GM23338 (cell line): ENCODE data around the gene VEGFC. TPM values are rescaled to one million over a fixed set of nuclear protein-coding genes. Genes with fewer than 3 reads are reported as not detected.

Source experiments
- ATAC-seq: fragments of 200-7000 bp; cut with Tn5 transposase; 3 replicates; pipeline ENCODE4 v1.9.1; 2020
- DNase-seq: peaks from one replicate; pipeline ENCODE4 v3.0.0-alpha.2; 2015; ENCODE audit warnings: low spot score
- H2AFZ ChIP-seq: fragments of 200-600 bp; sonication (generic); 2 replicates; pipeline ENCODE4 v1.8.0; 2016; ENCODE audit warnings: antibody characterized with exemption, mild to moderate bottlenecking, moderate library complexity
- H3F3A ChIP-seq: fragments of 200-600 bp; sonication (generic); replicated peaks from 2 replicates; pipeline ENCODE4 v1.8.0; 2017; ENCODE audit warnings: antibody characterized with exemption, mixed run types, low read depth
- H3K27ac ChIP-seq: fragments of 200-600 bp; sonication (generic); 2 replicates; pipeline ENCODE4 v1.6.1; 2016; ENCODE audit warnings: low read depth
- H3K27me3 ChIP-seq: fragments of 200-600 bp; sonication (generic); 2 replicates; pipeline ENCODE4 v1.8.0; 2016; ENCODE audit warnings: mild to moderate bottlenecking, mixed run types, moderate library complexity; ENCODE audit not compliant: insufficient read depth
- H3K36me3 ChIP-seq: fragments of 200-600 bp; sonication (generic); 2 replicates; pipeline ENCODE4 v1.8.0; 2016; ENCODE audit warnings: mild to moderate bottlenecking; ENCODE audit not compliant: insufficient read depth
- H3K4me1 ChIP-seq: fragments of 200-600 bp; sonication (generic); 2 replicates; pipeline ENCODE4 v1.8.0; 2016; ENCODE audit warnings: mild to moderate bottlenecking, moderate library complexity; ENCODE audit not compliant: insufficient read depth
- H3K4me2 ChIP-seq: fragments of 200-600 bp; sonication (generic); 2 replicates; pipeline ENCODE4 v1.7.1; 2017; ENCODE audit warnings: mixed run types
- H3K4me3 ChIP-seq: fragments of 200-600 bp; sonication (generic); 2 replicates; pipeline ENCODE4 v1.6.1; 2016; ENCODE audit warnings: mixed run types
- H3K79me2 ChIP-seq: fragments of 200-600 bp; sonication (generic); replicated peaks from 2 replicates; pipeline ENCODE4 v1.8.0; 2017; ENCODE audit warnings: mild to moderate bottlenecking; ENCODE audit not compliant: insufficient read depth
- H3K9me2 ChIP-seq: fragments of 200-600 bp; sonication (generic); 2 replicates; pipeline ENCODE4 v1.8.0; 2017; ENCODE audit not compliant: insufficient read depth
- H4K20me1 ChIP-seq: fragments of 200-600 bp; sonication (generic); replicated peaks from 2 replicates; pipeline ENCODE4 v1.8.0; 2017; ENCODE audit warnings: mild to moderate bottlenecking; ENCODE audit not compliant: insufficient read depth
- H3K27ac Mint-ChIP-seq: 2 replicates; pipeline ENCODE4 v1.8.0; 2020; ENCODE audit warnings: inconsistent platforms, mild to moderate bottlenecking, moderate library complexity, mixed read lengths
- H3K27me3 Mint-ChIP-seq: 3 replicates; pipeline ENCODE4 v1.8.0; 2022; ENCODE audit warnings: low read depth, mild to moderate bottlenecking, moderate library complexity, mixed read lengths, inconsistent platforms; ENCODE audit not compliant: insufficient read depth, poor library complexity
- H3K36me3 Mint-ChIP-seq: 3 replicates; pipeline ENCODE4 v1.8.0; 2021; ENCODE audit warnings: low read depth, mild to moderate bottlenecking, inconsistent platforms, moderate library complexity, mixed read lengths
- H3K4me1 Mint-ChIP-seq: 3 replicates; pipeline ENCODE4 v1.8.0; 2020; ENCODE audit warnings: mild to moderate bottlenecking, inconsistent platforms, mixed read lengths
- H3K4me3 Mint-ChIP-seq: 3 replicates; pipeline ENCODE4 v1.8.0; 2021; ENCODE audit warnings: moderate library complexity, mild to moderate bottlenecking, inconsistent platforms, mixed read lengths
- H3K9me3 Mint-ChIP-seq: 3 replicates; pipeline ENCODE4 v1.8.0; 2020; ENCODE audit warnings: moderate library complexity, mild to moderate bottlenecking, inconsistent platforms, mixed read lengths
- CREB1 ChIP-seq: fragments of 250-450 bp; sonication (Bioruptor Pico); IDR thresholded peaks from 2 replicates; pipeline ENCODE4 v1.5.0; 2020; ENCODE audit warnings: low read depth, mild to moderate bottlenecking, moderate library complexity
- NANOG ChIP-seq: IDR thresholded peaks from 2 replicates; pipeline ENCODE4 v1.6.1; 2016; ENCODE audit warnings: antibody characterized with exemption, borderline replicate concordance
- ZNF114 ChIP-seq: fragments of 250-450 bp; sonication (Bioruptor Pico); IDR thresholded peaks from 2 replicates; pipeline ENCODE4 v1.5.0; 2020; ENCODE audit warnings: mild to moderate bottlenecking, moderate library complexity
- polyA plus RNA-seq: library from polyadenylated mRNA; unstranded; fragments of >200 nt; fragmentation: Nextera tagmentation; extraction: Ambion mirVana; gene quantifications from 2 replicates; pipeline ENCODE4 v1.2.1, GENCODE V29; 2016
- total RNA-seq: library from RNA; depleted of rRNA; stranded (reverse); fragments of >200 nt; shearing (Covaris generic); gene quantifications from 2 replicates; pipeline ENCODE4 v1.2.3, GENCODE V29; 2014
- TF ChIP-seq, protein P1 (sequence below): fragments of 250-450 bp; sonication (Bioruptor Pico); IDR thresholded peaks from 2 replicates; pipeline ENCODE4 v1.5.0; 2020; ENCODE audit warnings: mild to moderate bottlenecking, moderate library complexity
- TF ChIP-seq, protein P2 (sequence below), 2 experiments: fragments of 200-600 bp in 1 of 2; sonication (generic) in 1 of 2; conservative IDR thresholded peaks; 2 replicates each; pipeline versions ENCODE4 v1.5.1 to v1.6.1; 2016 to 2017; ENCODE audit warnings: antibody characterized with exemption in 2 of 2, low read depth in 2 of 2, mild to moderate bottlenecking in 2 of 2, moderate library complexity in 1 of 2

VEGFC gene
- total and polyA plus RNA-seq, 2 experiments from 2014 or later = 0.87 to 1.1 TPM

DNA sequence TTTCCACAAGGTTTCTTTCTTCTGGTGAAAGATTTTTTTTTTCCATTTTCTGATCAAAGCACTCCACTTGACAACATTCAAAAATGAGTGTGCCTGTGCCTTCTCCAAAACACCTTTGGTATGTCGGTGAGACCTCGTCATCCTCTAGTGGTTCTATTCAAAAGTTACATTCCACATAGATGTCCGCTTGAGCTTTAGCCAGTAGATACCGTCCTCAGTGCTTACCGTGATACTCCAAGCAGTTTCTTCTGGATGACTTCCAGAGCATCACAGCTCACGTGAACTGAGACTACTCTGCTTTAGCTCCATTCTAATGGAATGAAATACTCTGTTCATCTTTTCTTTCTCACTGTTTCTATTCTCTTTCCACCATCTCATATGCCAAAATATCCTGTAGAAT lies 38.2 kb upstream of the VEGFC start (continued):
- TF ChIP-seq, protein P1, sequence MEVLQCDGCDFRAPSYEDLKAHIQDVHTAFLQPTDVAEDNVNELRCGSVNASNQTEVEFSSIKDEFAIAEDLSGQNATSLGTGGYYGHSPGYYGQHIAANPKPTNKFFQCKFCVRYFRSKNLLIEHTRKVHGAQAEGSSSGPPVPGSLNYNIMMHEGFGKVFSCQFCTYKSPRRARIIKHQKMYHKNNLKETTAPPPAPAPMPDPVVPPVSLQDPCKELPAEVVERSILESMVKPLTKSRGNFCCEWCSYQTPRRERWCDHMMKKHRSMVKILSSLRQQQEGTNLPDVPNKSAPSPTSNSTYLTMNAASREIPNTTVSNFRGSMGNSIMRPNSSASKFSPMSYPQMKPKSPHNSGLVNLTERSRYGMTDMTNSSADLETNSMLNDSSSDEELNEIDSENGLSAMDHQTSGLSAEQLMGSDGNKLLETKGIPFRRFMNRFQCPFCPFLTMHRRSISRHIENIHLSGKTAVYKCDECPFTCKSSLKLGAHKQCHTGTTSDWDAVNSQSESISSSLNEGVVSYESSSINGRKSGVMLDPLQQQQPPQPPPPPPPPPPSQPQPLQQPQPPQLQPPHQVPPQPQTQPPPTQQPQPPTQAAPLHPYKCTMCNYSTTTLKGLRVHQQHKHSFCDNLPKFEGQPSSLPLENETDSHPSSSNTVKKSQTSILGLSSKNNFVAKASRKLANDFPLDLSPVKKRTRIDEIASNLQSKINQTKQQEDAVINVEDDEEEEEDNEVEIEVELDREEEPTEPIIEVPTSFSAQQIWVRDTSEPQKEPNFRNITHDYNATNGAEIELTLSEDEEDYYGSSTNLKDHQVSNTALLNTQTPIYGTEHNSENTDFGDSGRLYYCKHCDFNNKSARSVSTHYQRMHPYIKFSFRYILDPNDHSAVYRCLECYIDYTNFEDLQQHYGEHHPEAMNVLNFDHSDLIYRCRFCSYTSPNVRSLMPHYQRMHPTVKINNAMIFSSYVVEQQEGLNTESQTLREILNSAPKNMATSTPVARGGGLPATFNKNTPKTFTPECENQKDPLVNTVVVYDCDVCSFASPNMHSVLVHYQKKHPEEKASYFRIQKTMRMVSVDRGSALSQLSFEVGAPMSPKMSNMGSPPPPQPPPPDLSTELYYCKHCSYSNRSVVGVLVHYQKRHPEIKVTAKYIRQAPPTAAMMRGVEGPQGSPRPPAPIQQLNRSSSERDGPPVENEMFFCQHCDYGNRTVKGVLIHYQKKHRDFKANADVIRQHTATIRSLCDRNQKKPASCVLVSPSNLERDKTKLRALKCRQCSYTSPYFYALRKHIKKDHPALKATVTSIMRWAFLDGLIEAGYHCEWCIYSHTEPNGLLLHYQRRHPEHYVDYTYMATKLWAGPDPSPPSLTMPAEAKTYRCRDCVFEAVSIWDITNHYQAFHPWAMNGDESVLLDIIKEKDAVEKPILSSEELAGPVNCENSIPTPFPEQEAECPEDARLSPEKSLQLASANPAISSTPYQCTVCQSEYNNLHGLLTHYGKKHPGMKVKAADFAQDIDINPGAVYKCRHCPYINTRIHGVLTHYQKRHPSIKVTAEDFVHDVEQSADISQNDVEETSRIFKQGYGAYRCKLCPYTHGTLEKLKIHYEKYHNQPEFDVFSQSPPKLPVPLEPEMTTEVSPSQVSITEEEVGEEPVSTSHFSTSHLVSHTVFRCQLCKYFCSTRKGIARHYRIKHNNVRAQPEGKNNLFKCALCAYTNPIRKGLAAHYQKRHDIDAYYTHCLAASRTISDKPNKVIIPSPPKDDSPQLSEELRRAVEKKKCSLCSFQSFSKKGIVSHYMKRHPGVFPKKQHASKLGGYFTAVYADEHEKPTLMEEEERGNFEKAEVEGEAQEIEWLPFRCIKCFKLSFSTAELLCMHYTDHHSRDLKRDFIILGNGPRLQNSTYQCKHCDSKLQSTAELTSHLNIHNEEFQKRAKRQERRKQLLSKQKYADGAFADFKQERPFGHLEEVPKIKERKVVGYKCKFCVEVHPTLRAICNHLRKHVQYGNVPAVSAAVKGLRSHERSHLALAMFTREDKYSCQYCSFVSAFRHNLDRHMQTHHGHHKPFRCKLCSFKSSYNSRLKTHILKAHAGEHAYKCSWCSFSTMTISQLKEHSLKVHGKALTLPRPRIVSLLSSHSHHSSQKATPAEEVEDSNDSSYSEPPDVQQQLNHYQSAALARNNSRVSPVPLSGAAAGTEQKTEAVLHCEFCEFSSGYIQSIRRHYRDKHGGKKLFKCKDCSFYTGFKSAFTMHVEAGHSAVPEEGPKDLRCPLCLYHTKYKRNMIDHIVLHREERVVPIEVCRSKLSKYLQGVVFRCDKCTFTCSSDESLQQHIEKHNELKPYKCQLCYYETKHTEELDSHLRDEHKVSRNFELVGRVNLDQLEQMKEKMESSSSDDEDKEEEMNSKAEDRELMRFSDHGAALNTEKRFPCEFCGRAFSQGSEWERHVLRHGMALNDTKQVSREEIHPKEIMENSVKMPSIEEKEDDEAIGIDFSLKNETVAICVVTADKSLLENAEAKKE (CRISPR knock-in tag) = no peak
- no peak for TF ChIP-seq NANOG

DNA sequence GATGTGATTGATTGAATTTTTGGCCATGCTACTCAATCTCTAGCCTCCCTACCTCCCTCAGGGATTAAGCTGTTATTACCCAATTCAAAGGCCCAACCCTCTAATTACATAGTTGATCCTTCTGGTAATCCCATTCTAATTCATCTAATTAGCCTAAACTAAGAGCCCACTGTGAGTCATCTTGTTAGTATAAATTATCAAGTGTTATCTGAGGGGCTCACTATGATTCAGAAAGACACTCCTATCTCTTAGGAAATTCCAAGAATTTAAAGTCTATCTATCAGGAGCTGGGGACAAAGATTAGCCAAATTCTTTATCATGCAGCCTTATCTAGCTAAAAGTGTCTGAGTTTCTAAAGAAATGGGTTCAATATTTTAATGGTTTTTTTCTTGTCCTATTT lies 32.9 kb upstream of the VEGFC start:
- no peaks in the 10 kb centered on the region for H3K4me1 Mint-ChIP-seq
- H3F3A ChIP-seq = no peaks in the 10 kb centered on the region
- peaks cover 7% of the 10 kb centered on the region; the same call in 2 of the 3 replicates for H3K9me3 Mint-ChIP-seq
- no peaks in the 10 kb centered on the region for H4K20me1 ChIP-seq
- TF ChIP-seq, protein P2, sequence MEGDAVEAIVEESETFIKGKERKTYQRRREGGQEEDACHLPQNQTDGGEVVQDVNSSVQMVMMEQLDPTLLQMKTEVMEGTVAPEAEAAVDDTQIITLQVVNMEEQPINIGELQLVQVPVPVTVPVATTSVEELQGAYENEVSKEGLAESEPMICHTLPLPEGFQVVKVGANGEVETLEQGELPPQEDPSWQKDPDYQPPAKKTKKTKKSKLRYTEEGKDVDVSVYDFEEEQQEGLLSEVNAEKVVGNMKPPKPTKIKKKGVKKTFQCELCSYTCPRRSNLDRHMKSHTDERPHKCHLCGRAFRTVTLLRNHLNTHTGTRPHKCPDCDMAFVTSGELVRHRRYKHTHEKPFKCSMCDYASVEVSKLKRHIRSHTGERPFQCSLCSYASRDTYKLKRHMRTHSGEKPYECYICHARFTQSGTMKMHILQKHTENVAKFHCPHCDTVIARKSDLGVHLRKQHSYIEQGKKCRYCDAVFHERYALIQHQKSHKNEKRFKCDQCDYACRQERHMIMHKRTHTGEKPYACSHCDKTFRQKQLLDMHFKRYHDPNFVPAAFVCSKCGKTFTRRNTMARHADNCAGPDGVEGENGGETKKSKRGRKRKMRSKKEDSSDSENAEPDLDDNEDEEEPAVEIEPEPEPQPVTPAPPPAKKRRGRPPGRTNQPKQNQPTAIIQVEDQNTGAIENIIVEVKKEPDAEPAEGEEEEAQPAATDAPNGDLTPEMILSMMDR (conservative IDR thresholded peaks at IDR 0.05; ENCODE audit: low read depth in 2 of 2) = no peak
- TF ChIP-seq ZNF114 (CRISPR knock-in tag) (no peak), CREB1 (CRISPR knock-in tag) (no peak)
- no peaks in the 10 kb centered on the region for H3K27me3 ChIP-seq
- no peak overlapping the region for H3K27ac ChIP-seq
- H3K27ac Mint-ChIP-seq = no peak overlapping the region
- H3K4me3 Mint-ChIP-seq = no peak overlapping the region
- H3K9me2 ChIP-seq = no peaks in the 10 kb centered on the region
- H3K4me1 ChIP-seq = no peaks in the 10 kb centered on the region
- H3K79me2 ChIP-seq = no peaks in the 10 kb centered on the region
- H3K36me3 ChIP-seq = no peaks in the 10 kb centered on the region
- no peaks in the 10 kb centered on the region for H3K36me3 Mint-ChIP-seq
- no peak overlapping the region for H3K4me3 ChIP-seq
- no peak overlapping the region for H2AFZ ChIP-seq
- no peak for ATAC-seq
- H3K27me3 Mint-ChIP-seq = no peaks in the 10 kb centered on the region
- DNase-seq = no peak
- H3K4me2 ChIP-seq = no peak overlapping the region
